Tibial artery (tissue), 4 donors: ENCODE results near the gene TAF5L.
"Not testable (repeated sequence)": the region's sequence is repeated elsewhere in the genome, so short reads cannot be mapped to it uniquely, and the experiment has no call there.

ENCODE experiments used
- DNase-seq, 2 donors: peaks; one replicate each; pipeline ENCODE4 v3.0.0-alpha.2; 2019
- H3K27ac ChIP-seq, 2 donors: fragments of 200-600 bp; sonication (generic) in 1 of 2; 1 replicate in 1 of 2; 2 replicates in 1 of 2; pipeline ENCODE4 v1.5.1; 2018 to 2019; ENCODE audit warnings: mild to moderate bottlenecking in 1 of 2
- H3K27me3 ChIP-seq, 2 donors: fragments of 200-600 bp; sonication (generic) in 1 of 2; one replicate each; pipeline versions ENCODE4 v1.5.1 to v1.6.0; 2016 to 2019
- H3K36me3 ChIP-seq, 3 donors: fragments of 200-600 bp; sonication (generic) in 2 of 3; one replicate each; pipeline ENCODE4 v1.5.1; 2016 to 2019; ENCODE audit warnings: mild to moderate bottlenecking in 2 of 3
- H3K4me1 ChIP-seq, 4 donors: fragments of 200-600 bp; sonication (generic) in 2 of 4; 1 replicate in 3 of 4; 2 replicates in 1 of 4; pipeline ENCODE4 v1.5.1; 2016 to 2019
- H3K4me3 ChIP-seq, 2 donors: fragments of 200-600 bp; sonication (generic) in 1 of 2; 1 replicate in 1 of 2; 2 replicates in 1 of 2; pipeline ENCODE4 v1.5.1; 2018 to 2019; ENCODE audit warnings: mild to moderate bottlenecking in 2 of 2
- H3K9me3 ChIP-seq, 3 donors: fragments of 200-600 bp; sonication (generic) in 1 of 3; one replicate each; pipeline ENCODE4 v1.5.1; 2016 to 2019
- CTCF ChIP-seq, 2 experiments: fragments of 200-600 bp in 1 of 2; fragments of 450-650 bp in 1 of 2; IDR thresholded peaks; one replicate each; pipeline ENCODE4 v1.5.1; 2017 to 2019; ENCODE audit warnings: antibody characterized with exemption in 2 of 2, mild to moderate bottlenecking in 1 of 2, moderate library complexity in 1 of 2
- intact Hi-C: fragments of 100-400 bp; cut with DNase I; formaldehyde crosslinking; loops from one replicate; pipeline ENCODE4 v1.15.0; 2023; ENCODE audit warnings: low total_unique reads

Gene TAF5L

GRCh38 chr1:229623838-229624237 lies 2.1 kb downstream of the TAF5L start:
- H3K9me3 ChIP-seq, result no peaks in the 10 kb centered on the region
- H3K36me3 ChIP-seq, result no peaks in the 10 kb centered on the region
- peak overlapping the region; percentile 78 to 91 for H3K27ac ChIP-seq
- H3K4me3 ChIP-seq, result peak overlapping the region; percentile 73 to 77
- peaks cover 0 to 75% (median 38%) of the 10 kb centered on the region in 4 donors for H3K4me1 ChIP-seq
- intact Hi-C loops, result no loop called here
- DNase-seq, result no peak
- TF ChIP-seq CTCF (IDR thresholded peaks at IDR 0.05), result no peak
- H3K27me3 ChIP-seq, result no peaks in the 10 kb centered on the region

GRCh38 chr1:229623225-229623624 lies 2.7 kb downstream of the TAF5L start:
- intact Hi-C loops, result no loop called here
- Histone ChIP-seq H3K27me3 (no peaks in the 10 kb centered on the region), H3K27ac (peak overlapping the region; percentile 78 to 91), H3K9me3 (no peaks in the 10 kb centered on the region), H3K4me3 (peak overlapping the region; percentile 73 to 77), H3K4me1 (peaks cover 0 to 81% (median 38%) of the 10 kb centered on the region in 4 donors), H3K36me3 (no peaks in the 10 kb centered on the region)
- TF ChIP-seq CTCF (IDR thresholded peaks at IDR 0.05), result no peak
- DNase-seq, result no peak

- intact Hi-C loops, H3K4me3 ChIP-seq, H3K36me3 ChIP-seq, H3K27me3 ChIP-seq, H3K9me3 ChIP-seq, DNase-seq: not testable (repeated sequence)
- Histone ChIP-seq H3K27ac (peak overlapping the region; percentile 1 to 78), H3K4me1 (peaks cover 0 to 85% (median 38%) of the 10 kb centered on the region in 4 donors)
These were observed 3.2 kb downstream of the TAF5L start for GRCh38 chr1:229622641-229623120.

- intact Hi-C loops, result no loop called here
- no peak for DNase-seq
- no peaks in the 10 kb centered on the region for H3K27me3 ChIP-seq
- H3K4me1 ChIP-seq, result peaks cover 0 to 76% (median 34%) of the 10 kb centered on the region in 4 donors
- no peak overlapping the region for H3K4me3 ChIP-seq
- H3K9me3 ChIP-seq, result no peaks in the 10 kb centered on the region
- no peak overlapping the region for H3K27ac ChIP-seq
- H3K36me3 ChIP-seq, result no peaks in the 10 kb centered on the region
- no peak for TF ChIP-seq CTCF (IDR thresholded peaks at IDR 0.05)
These were observed 4.3 kb downstream of the TAF5L start for GRCh38 chr1:229621663-229622062.

GRCh38 chr1:229620876-229621275 lies 5.0 kb downstream of the TAF5L start:
- intact Hi-C loops, result no loop called here
- peak in 1 of 2 donors; percentile 67 for DNase-seq
- peak overlapping the region in 1 of 2 donors; percentile 34 for H3K27ac ChIP-seq

GRCh38 chr1:229619614-229620013 lies 6.3 kb downstream of the TAF5L start:
- Histone ChIP-seq H3K4me3 (no peak overlapping the region), H3K9me3 (no peaks in the 10 kb centered on the region), H3K27ac (no peak overlapping the region), H3K27me3 (no peaks in the 10 kb centered on the region), H3K36me3 (no peaks in the 10 kb centered on the region), H3K4me1 (peaks cover 0 to 83% (median 28%) of the 10 kb centered on the region in 4 donors)
- intact Hi-C loops, result no loop called here
- TF ChIP-seq CTCF (IDR thresholded peaks at IDR 0.05), result no peak
- DNase-seq, result no peak

More at GRCh38 chr1:229620876-229621275, 5.0 kb downstream of the TAF5L start:
- Histone ChIP-seq H3K9me3 (no peaks in the 10 kb centered on the region), H3K4me3 (no peak overlapping the region), H3K36me3 (no peaks in the 10 kb centered on the region), H3K27me3 (no peaks in the 10 kb centered on the region), H3K4me1 (peaks cover 0 to 81% (median 31%) of the 10 kb centered on the region in 4 donors)
- TF ChIP-seq CTCF (IDR thresholded peaks at IDR 0.05), result no peak
